Hematopoietic multipotent progenitor cell treated with erythropoietin and hydrocortisone succinate and interleukin-3 and kit ligand, for 15 days (in vitro differentiated cells): ENCODE results near the gene CENPT.
A peak's percentile ranks its signal among the peaks of the same experiment; 100 is the strongest.
"Not testable (repeated sequence)": the region's sequence is repeated elsewhere in the genome, so short reads cannot be mapped to it uniquely, and the experiment has no call there.

ENCODE experiments used
- DNase-seq: peaks from one replicate; pipeline ENCODE4 v3.0.0-alpha.2; 2015; ENCODE audit warnings: low spot score

Gene CENPT

DNA sequence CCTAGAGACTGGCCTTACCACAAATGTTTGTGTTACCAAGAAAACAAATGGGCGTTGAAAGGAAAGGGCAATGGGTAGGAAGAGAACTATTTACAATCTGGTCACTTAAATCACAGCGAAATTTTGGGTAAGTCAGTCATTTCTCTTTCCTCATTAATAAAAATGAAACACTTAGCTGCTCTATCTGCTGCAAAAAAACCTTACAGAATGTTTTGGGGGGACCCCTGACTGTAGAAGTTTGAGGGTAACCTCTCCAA, 1.5 kb downstream of the CENPT start:
- DNase-seq: no peak

DNA sequence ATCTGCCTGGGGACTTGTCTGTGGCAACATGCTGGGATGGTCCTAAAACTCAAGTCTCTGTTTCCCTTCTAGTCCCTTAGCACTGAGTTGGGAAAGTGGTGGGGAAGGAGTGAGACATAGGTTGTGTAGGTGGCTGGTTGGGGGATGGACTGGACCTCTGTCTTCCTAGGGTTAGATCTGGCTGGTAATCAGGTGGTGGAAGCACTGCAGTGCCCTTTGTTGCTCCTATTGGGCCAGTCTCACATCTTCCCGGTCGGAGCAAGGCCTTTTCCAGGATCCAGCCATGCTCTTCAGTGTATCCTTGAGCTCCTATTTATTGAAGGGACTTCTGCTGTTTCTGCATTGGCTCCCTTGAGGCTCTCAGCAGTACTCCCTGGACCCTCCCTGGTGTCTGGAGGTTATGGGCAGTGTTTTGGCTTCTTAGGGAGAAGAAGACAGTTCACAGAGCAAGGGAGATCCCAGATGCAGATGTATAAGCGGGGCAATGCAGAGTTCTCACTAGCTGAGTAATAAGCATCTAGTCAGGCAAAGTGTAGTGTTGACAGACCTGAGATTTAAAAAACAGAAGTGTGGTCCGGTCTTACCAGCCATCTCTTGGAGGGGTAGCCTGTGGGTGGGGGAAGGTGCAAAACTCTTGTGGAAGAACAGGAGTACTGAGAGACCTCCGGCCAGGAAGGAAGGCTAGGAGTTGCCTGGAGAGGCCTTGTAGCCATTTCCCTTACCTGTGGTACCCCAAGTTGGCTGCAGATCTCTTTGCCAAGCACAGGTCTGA, 2.0 kb downstream of the CENPT start:
- no peak for DNase-seq

DNA sequence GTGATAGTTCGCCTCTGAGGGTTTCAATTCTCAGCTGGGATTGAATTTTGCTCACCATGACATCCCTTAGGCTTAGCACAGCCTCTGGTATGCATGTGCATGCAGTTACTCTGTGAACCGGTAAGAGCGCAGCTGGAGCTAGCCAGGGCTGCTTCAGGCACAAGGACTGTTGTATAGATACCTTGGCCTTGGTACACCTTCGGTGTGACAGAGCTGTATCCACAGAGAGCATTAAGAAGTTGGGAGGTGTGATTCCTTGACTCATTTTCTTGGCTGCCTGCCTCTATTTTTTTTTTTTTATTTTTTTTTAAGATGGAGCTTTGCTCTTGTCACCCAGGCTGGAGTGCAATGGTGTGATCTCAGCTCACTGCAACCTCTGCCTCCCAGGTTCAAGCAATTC, 3.0 kb downstream of the CENPT start:
- no peak for DNase-seq

DNA sequence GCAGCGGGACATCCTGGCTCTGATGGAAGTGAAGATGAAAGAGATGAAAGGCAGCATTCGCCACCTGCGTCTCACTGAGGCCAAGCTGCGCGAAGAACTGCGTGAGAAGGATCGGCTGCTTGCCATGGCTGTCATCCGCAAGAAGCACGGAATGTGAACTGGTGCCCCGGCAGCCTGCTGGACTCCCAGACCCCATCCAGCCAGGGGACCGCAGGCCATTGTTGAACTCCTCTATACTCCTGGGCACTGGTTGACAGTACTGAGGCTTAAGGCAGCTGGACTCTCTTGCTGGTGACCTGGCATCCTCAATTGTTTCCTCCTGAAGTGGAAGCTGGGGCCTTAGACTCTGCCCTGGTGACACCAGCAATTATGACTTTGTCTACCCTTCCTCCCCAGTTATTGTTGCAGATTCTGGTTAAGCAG, 4.1 kb downstream of the CENPT start:
- DNase-seq: no peak

DNA sequence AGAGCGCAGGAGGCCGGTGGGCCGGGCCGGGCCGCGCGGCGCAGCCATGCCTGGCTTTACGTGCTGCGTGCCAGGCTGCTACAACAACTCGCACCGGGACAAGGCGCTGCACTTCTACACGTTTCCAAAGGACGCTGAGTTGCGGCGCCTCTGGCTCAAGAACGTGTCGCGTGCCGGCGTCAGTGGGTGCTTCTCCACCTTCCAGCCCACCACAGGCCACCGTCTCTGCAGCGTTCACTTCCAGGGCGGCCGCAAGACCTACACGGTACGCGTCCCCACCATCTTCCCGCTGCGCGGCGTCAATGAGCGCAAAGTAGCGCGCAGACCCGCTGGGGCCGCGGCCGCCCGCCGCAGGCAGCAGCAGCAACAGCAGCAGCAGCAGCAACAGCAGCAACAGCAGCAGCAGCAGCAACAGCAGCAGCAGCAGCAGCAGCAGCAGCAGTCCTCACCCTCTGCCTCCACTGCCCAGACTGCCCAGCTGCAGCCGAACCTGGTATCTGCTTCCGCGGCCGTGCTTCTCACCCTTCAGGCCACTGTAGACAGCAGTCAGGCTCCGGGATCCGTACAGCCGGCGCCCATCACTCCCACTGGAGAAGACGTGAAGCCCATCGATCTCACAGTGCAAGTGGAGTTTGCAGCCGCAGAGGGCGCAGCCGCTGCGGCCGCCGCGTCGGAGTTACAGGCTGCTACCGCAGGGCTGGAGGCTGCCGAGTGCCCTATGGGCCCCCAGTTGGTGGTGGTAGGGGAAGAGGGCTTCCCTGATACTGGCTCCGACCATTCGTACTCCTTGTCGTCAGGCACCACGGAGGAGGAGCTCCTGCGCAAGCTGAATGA, 4.8 kb downstream of the CENPT start:
- peak; percentile 36 for DNase-seq

DNA sequence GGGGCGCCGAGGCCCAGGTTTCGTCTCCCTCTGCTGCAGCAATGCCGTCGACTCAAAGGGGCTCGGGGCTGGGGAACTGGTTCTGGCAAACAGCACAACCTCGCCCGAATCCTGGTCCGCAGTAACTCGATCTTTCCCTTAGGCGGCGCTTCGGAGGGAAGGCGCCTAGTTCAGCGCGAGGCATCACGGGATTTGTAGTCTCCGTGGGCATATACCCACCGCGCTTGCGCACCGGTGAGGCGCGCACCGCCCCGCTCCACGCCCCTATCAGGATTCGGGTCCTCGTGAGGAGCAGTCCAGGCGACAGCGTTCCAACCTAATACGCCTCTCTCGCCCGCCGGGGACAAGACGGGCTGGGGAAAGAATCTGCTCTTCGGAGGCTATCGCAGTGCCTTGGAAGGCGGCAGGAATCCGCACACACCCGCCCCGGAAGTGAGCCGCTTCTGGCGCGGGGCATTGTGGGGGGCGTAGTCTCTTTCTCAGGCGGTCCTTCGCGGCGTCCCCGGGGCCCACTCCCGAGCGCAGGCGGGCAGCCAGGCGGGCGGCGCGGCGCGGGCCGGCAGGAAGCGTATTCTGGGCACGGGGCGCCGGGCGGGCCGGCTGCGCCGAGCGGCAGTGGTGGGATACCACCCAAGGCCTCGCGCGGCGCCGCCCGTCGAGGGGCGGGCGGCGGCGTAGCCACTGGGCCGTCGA, 5.5 kb downstream of the CENPT start, which contains the start of gene THAP11:
THAP11 (plus strand) TSS at position 505 of the 693 bp plus-strand sequence. CDS start 235 bp downstream, outside the sequence.
- peak; percentile 98 for DNase-seq

DNA sequence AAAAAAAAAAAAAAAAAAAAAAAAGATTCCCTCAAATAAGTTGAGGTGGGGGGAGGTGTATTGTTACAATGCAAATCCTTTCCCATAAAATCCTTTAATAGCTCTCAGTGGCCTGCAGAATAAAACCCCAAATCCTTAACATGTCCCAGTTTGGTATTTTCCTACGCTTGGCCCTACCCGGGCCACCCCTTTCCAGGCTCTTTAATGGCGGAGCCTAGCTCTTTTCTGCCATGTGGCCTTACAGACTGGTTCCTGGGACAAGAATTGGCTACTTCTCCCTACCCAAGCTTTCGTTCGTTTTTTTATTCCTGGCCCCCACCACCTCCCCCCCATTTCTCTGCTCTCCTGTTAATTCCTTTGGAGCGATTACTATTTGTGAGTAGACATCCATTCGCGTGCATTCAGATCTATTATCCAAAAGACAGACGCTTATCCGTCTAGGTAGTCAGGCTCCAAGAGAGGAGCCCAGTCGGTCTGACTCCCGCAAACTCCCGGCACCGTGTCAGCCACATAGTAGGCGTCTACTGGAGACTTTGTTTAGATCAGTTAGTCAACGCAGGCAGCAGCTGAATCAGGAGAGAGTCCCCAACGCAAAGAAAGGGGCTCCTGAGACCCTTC, 6.2 kb downstream of the CENPT start:
- no peak for DNase-seq

DNA sequence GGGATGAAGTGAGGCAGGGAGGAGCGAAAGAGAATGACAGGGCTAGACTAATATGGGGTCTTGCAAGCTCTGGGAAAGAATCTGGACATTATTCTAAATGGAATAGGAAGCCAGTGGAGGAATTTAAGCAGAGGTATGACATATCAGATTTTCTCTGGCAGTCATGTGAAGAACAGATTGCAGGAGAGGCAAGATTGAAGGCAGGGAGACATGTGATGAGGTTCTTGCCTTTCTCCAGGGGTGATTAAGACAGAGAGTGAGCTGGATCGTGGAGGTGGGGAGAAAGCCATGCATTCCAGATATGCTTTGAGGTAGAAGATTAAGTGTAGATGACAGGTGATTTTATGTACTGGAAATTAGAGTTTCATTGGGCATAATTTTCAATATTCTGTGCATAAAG, 9.7 kb downstream of the CENPT start:
- DNase-seq: no peak

DNA sequence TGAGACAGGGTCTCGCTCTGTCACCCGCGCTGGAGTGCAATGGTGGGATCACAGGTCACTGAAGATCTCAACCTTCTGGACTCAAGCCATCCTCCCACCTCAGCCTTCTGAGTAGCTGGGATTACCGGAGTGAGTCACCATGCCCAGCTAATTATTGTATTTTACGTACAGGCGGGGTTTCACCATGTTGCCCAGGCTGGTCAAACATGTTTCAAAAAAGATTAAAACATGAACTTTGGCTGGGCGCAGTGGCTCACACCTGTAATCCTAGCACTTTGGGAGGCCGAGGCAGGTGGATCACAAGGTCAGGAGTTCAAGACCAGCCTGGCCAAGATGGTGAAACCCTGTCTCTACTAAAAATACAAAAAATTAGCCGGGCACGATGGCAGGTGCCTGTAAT, 10.3 kb downstream of the CENPT start:
- DNase-seq: not testable (repeated sequence)

DNA sequence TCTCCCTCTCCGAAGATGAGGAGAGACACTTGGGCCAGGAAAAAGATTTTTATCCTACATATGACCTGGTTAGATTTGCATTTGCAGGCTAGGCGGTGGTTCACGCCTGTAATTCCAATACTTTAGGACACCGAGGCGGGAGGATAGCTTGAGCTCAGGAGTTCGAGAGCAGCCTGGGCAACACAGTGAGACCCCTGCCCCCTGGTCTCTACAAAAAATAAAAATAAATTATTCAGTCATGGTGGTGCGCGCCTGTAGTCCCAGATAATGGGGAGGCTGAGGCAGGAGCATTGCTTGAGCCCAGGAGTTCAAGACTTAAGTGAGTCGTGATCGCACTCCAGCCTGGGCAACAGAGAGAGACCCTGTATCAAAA, 13.3 kb downstream of the CENPT start:
- DNase-seq: no peak

DNA sequence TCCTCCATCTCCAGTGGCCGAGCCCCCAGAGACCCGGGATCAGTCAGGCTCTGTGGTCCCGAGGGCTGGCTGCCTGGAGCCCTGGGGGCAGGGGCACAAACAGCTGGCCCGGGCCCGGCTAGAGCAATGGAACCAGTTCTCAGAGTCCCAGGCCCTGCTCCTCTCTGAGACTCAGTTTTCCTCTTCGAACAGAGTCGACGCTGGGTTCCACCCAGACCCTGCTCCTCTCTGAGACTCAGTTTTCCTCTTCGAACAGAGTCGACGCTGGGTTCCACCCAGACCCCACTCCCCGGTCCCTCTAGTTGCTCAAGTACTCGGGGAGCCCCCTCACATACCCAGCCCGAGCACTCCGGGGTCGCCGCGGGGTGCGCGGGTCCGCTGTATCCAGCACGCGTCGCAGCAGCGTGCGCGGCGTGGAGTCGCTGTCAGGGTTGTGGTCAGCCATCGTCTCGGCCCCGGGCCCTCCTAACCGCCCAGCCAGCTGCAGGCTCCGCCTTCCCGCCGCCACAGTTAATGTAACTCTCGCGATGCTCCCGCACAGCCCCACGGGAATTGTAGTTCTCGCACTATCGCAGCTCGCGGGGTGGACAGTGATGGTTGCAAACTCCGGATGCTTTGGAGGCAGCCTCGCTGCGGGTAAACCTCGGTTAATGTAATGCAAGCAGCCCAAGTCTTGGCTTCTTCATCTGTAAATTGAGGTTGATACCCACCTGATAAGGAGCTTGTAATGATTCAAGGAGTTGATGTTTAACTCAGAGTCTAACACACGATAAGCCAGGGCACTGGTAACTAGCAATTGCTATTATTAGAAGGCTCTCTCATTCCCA, 13.9 kb downstream of the CENPT start:
- DNase-seq: peak; percentile 91

DNA sequence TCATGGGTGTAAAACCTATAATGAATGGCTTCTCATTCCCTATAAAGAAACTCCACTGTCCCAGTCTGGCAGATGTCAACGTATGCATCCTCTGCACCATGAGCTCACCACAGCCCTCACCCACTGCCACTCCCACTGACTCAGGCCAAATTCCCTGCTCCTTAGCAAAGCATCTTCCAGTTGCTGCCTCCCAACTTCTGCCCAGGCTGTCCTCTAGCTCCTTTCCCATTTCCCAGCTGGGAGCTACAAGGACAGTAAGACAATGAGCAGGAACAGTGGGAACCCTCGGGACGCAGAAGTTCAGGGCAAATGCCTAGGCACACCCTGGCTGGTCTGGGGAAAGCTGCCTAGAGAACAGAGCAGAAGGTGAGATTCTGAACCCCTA, 14.5 kb downstream of the CENPT start:
- peak; percentile 44 for DNase-seq

DNA sequence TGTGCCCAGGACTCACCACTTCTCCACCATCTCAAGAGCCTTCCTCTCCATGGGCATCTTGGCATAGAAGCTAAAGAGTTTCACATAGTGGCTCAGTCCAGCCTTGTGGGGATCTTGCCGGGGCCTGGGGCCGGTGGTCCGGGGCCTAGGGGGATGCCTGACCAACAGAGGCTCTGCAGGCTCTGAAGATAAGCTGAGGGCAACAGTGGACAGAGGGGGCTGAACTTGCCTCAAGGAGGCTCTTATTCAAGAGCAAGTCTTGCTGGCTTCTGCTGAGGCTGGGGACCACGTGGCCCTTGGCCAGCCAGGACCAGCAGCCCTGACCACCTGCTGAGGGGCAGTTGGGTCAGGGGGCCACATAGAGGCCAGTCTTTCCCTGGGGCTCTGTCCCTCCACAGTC, 18.8 kb downstream of the CENPT start:
- no peak for DNase-seq

DNA sequence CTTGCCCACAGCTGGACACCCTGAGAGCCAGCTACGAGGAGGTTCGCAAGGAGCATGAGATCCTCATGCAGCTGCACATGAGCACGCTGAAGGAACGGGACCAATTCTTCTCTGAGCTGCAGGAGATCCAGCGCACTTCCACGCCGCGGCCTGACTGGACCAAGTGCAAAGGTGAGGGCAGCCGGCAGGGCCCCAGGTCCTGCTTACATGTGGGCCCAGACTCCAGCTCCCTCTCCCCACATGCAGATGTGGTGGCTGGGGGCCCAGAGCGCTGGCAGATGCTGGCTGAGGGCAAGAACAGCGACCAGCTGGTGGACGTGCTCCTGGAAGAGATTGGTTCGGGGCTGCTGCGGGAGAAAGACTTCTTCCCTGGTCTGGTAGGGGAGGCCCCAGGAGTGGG, 21.6 kb downstream of the CENPT start:
- DNase-seq: no peak

DNA sequence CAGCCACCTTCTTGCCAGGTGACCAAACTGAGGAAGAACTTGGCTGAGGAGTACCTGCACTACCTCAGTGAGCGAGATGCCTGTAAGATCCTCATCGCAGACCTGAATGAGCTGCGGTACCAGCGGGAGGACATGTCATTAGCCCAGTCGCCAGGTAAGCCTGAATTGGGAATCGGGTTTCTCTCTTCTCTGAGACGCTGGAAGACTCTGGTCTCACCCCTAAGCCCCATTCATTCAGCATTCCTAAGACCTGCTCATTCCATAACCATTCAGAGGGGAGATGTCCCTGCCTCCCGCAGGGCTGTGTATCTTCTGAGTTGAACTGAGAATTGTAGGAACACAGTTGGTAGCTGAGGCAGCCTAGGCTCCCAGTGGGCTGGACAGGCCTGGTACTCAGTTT, 22.4 kb downstream of the CENPT start:
- no peak for DNase-seq

DNA sequence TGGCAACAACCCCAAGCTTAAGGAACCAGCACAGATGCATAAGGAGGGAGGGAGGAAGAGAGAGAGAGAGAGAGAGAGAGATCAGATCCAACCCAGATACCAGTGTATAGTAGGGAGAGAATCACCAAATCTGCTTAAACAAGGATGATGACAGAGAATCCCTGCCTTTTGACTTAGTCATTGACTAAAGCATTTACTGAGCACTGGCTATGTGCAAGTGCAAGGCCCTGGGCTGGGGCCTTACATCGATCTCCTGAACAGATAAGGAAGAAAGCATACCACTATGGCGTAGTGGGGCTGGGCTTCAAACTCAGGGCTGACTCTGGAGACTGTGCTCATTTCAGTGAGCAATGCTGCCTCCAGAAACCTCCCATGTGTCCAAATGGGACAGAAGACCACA, 25.0 kb downstream of the CENPT start:
- no peak for DNase-seq

DNA sequence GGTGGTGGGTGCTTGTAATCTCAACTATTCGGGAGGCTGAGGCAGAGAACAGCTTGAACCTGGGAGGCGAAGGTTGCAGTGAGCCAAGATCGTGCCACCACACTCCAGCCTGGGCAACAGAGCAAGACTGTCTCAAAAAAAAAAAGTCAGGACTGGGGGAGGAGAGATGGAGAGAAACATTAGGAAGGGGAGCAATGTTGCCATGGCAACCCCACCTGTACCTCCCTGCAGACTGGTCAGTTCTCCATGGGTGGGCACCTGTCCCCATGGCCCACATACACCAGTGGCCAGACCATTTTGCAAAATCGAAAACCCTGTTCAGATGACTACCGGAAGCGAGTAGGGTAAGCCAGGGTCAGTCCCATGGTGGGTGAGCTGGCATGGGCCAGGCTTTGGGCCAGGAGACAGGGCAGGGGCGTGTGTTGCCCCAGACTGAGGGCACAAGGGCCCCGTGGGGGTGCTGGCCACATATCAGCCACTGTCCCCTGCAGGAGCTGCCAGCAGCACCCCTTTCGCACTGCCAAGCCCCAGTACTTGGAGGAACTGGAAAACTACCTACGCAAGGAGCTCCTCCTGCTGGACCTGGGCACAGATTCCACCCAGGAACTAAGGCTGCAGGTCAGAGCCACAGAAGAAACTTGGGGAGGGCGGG, 26.8 kb downstream of the CENPT start:
- no peak for DNase-seq

DNA sequence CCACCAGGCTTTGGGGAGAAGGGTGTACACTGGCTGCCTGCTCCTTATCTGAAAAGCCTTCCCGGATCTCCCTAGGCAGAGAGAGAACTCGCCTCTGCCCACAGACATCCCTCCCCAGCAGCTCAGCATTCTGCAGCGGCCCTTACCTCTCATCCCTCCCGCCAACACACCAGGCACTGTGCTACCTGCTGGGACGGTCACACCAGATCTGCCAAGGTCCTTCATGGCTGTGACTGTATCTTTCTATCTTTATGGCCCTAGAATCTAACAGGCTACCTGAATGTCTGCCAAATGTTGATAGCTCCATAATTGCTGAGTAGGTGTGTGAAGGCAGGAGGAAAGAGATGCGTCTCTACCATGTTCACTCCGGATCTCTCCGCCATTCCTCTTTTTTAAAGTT, 32.9 kb downstream of the CENPT start:
- DNase-seq: no peak

DNA sequence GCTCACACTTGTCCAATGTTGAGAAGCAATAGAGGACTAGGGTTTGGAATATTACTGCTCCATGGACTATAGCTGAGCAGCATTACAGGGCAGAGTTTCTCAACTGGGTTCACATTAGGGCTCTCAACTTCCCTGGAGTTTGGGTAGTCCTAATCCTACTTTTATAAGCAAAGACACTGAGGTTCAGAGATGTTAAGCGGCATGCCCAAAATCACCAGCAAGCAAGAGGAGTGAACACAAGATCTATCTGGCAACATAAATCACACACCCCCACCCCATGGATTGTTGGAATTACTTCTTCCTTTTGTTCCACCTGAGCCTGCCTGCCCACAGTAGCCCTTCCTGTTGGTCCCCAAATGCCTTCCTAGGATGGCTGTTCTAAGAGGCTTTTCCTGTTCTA, 35.6 kb downstream of the CENPT start:
- no peak for DNase-seq

DNA sequence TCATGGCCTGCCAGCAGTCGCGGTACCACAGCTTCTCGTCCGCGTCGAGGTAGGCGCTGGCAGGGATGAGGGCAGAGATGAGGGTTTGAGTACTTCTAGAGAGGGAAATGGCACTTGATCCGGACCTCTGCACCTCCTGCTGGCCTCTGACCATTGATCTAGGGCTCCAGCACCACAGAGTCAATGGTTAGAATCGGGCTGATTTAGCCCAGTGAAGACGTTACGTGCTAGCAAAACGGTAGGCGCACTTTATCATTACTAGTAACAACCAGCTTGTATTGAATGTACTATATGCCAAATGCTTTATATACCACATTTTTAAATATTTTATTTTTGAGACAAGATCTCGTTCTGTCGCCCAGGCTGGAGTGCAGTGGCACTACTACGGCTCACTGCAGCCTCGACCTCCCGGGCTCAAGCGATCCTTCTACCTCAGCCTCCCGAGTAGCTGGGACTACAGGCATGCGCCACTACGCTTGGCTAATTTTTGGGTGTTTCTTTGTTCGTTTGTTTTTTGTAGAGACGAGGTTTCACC, 40.3 kb downstream of the CENPT start:
- no peak for DNase-seq
